Neuronal stem cell (in vitro differentiated cells): ENCODE results near the gene LRRC75B.
"Not testable (repeated sequence)": the region's sequence is repeated elsewhere in the genome, so short reads cannot be mapped to it uniquely, and the experiment has no call there.

ENCODE experiments used
- DNase-seq: peaks from one replicate; pipeline ENCODE4 v3.0.0-alpha.2; 2013; ENCODE audit warnings: low spot score
- H2AFZ ChIP-seq: one replicate; pipeline ENCODE4 v1.6.1; 2013; ENCODE audit warnings: mild to moderate bottlenecking, low read length, inconsistent platforms
- H2AK5ac ChIP-seq: 2 replicates; pipeline ENCODE4 v1.6.1; 2013; ENCODE audit warnings: low read depth, mild to moderate bottlenecking, inconsistent platforms, low read length, moderate library complexity, mixed read lengths
- H2BK120ac ChIP-seq: 2 replicates; pipeline ENCODE4 v1.6.1; 2013; ENCODE audit warnings: low read depth, mild to moderate bottlenecking, inconsistent platforms, low read length, moderate library complexity, mixed read lengths
- H2BK12ac ChIP-seq: one replicate; pipeline ENCODE4 v1.6.1; 2013; ENCODE audit warnings: low read length, inconsistent platforms
- H2BK15ac ChIP-seq: 2 replicates; pipeline ENCODE4 v1.6.1; 2013; ENCODE audit warnings: mild to moderate bottlenecking, low read length, inconsistent platforms, mixed read lengths
- H2BK5ac ChIP-seq: one replicate; pipeline ENCODE4 v1.6.1; 2013; ENCODE audit warnings: inconsistent platforms, mild to moderate bottlenecking, low read length, moderate library complexity
- H3K14ac ChIP-seq: one replicate; pipeline ENCODE4 v1.6.1; 2013; ENCODE audit warnings: low read length, inconsistent platforms
- H3K18ac ChIP-seq: 2 replicates; pipeline ENCODE4 v1.6.1; 2013; ENCODE audit warnings: low read length, inconsistent platforms
- H3K23ac ChIP-seq: 2 replicates; pipeline ENCODE4 v1.6.1; 2013; ENCODE audit warnings: low read depth, mild to moderate bottlenecking, mixed read lengths, low read length, inconsistent platforms; ENCODE audit not compliant: poor library complexity
- H3K27ac ChIP-seq: replicated peaks from 3 replicates; pipeline ENCODE4 v1.5.1; 2013; ENCODE audit warnings: low read length, inconsistent platforms
- H3K27me3 ChIP-seq, 3 experiments: 2 replicates each; pipeline ENCODE4 v1.6.1; 2013; ENCODE audit warnings: low read length in 3 of 3, mild to moderate bottlenecking in 2 of 3, inconsistent platforms in 1 of 3, low read depth in 1 of 3, mixed read lengths in 1 of 3, moderate library complexity in 1 of 3; ENCODE audit not compliant: control insufficient read depth in 3 of 3, insufficient read depth in 3 of 3
- H3K36me3 ChIP-seq, 2 donors: replicated peaks in 1 of 2; 2 replicates each; pipeline ENCODE4 v1.6.1; 2013; ENCODE audit warnings: low read length in 2 of 2; ENCODE audit not compliant: control insufficient read depth in 2 of 2, insufficient read depth in 2 of 2
- H3K4ac ChIP-seq: 2 replicates; pipeline ENCODE4 v1.6.1; 2013; ENCODE audit warnings: inconsistent platforms, mild to moderate bottlenecking, low read length, moderate library complexity
- H3K4me1 ChIP-seq, 2 donors: 1 replicate in 1 of 2; 2 replicates in 1 of 2; pipeline ENCODE4 v1.6.1; 2013; ENCODE audit warnings: low read length in 2 of 2, low read depth in 1 of 2; ENCODE audit not compliant: control insufficient read depth in 2 of 2, insufficient read depth in 1 of 2
- H3K4me2 ChIP-seq: one replicate; pipeline ENCODE4 v1.6.1; 2013; ENCODE audit warnings: mild to moderate bottlenecking, low read length, inconsistent platforms; ENCODE audit not compliant: insufficient read depth, poor library complexity, severe bottlenecking
- H3K4me3 ChIP-seq, 2 donors: 2 replicates each; pipeline ENCODE4 v1.5.1; 2013; ENCODE audit warnings: low read length in 2 of 2, mild to moderate bottlenecking in 2 of 2, inconsistent platforms in 1 of 2, moderate library complexity in 1 of 2
- H3K79me1 ChIP-seq: one replicate; pipeline ENCODE4 v1.6.1; 2013; ENCODE audit warnings: low read depth, mild to moderate bottlenecking, inconsistent platforms, low read length, moderate library complexity
- H3K9ac ChIP-seq: one replicate; pipeline ENCODE4 v1.6.1; 2013; ENCODE audit warnings: mild to moderate bottlenecking, low read depth, low read length, inconsistent platforms; ENCODE audit not compliant: poor library complexity
- H3K9me3 ChIP-seq, 2 donors: replicated peaks in 1 of 2; 2 replicates each; pipeline versions ENCODE3 to v1.6.1; 2013; ENCODE audit warnings: low read length in 2 of 2, mild to moderate bottlenecking in 2 of 2, inconsistent platforms in 1 of 2, low read depth in 1 of 2, mixed read lengths in 1 of 2, moderate library complexity in 1 of 2; ENCODE audit not compliant: control insufficient read depth in 2 of 2, insufficient read depth in 1 of 2
- H4K8ac ChIP-seq: one replicate; pipeline ENCODE4 v1.6.1; 2013; ENCODE audit warnings: low read depth, mild to moderate bottlenecking, inconsistent platforms, low read length, moderate library complexity
- H4K91ac ChIP-seq: one replicate; pipeline ENCODE4 v1.6.1; 2013; ENCODE audit warnings: low read length, low read depth, mild to moderate bottlenecking, inconsistent platforms; ENCODE audit not compliant: poor library complexity
- WGBS, 2 donors: extraction: QIAGEN DNeasy Blood & Tissue Kit; methylation state at CpG; one replicate each; pipeline ENCODE4 v1.1.7; 2013; ENCODE audit warnings: missing lambda C conversion rate in 2 of 2, mixed read lengths in 1 of 2; ENCODE audit not compliant: insufficient read length in 2 of 2, insufficient replicate concordance in 1 of 2; ENCODE audit errors: extremely low coverage in 2 of 2; 5-methylcytosine and 5-hydroxymethylcytosine counted together

Gene LRRC75B

DNA sequence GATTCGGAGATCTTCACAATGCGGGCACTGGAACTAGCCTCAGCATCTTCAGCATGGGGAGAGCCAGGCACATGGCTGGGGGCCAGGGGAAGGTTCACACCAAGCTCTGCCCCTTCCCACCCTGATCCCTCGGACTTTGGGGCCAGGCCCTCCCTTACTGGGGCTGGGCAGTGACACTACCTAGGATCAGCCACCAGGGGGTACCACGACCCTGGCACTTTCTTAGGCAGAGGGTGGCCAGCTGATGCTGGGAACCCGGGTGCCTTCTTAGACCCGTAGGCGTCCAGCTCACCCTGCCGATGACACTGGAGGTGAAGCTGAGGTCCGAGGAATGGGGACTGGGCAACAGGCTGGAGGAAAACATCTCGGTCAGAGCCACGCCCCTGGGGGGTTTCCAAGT is 36.2 kb upstream of the LRRC75B start:
- WGBS, 2 donors, result no CpG with 5 or more reads among the region's 11 CpGs
- H3K79me1 ChIP-seq, H3K4me2 ChIP-seq: not testable (repeated sequence)

DNA sequence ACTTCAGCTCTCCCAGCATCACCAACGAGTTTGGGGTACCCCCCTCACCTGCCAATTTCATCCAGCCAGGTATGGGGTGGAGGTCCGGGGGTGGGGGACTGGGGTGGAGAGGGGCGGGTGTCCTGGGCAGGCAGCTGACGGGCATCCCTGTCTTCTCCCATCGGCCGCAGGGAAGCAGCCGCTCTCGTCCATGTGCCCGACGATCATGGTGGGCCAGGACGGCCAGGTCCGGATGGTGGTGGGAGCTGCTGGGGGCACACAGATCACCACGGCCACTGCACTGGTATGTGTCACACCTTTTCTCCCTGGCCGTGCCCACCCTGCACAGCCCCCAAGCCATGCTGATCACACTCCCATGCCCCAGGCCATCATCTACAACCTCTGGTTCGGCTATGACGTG is 35.0 kb upstream of the LRRC75B start:
- DNase-seq, H3K9ac ChIP-seq: not testable (repeated sequence)
- WGBS, 2 donors, result no CpG with 5 or more reads among the region's 16 CpGs

More for the DNA sequence above, 36.2 kb upstream of the LRRC75B start:
- not testable (repeated sequence) for H2BK120ac ChIP-seq, H2AFZ ChIP-seq, H3K27me3 ChIP-seq, H3K27ac ChIP-seq, H3K4ac ChIP-seq, H2BK15ac ChIP-seq, H3K18ac ChIP-seq, H3K23ac ChIP-seq, H3K4me3 ChIP-seq, H3K9ac ChIP-seq, H2BK12ac ChIP-seq, H4K8ac ChIP-seq, H3K9me3 ChIP-seq, H2BK5ac ChIP-seq, H2AK5ac ChIP-seq, H4K91ac ChIP-seq, DNase-seq, H3K36me3 ChIP-seq, H3K14ac ChIP-seq
- peaks cover 0 to 15% of the 10 kb centered on the region in 2 donors for H3K4me1 ChIP-seq

DNA sequence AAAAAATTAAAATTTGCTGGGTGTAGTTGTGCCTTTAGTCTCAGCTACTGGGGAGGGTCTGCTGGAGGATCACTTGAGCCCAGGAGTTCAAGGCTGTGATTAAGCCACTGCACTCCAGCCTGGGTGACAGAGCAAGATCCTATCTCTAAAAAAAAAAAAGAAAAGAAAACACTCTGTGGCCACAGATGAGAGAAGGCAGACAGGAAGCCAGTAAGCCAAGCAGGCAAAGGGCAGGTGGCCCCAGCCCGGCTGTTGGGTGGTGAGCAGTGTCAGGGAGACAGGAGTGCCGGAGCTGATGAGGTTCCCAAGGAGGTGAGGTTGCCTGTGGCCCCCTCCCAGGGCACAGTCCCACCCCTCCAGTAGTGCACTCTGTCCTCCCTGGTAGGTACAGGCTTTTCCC is 29.7 kb upstream of the LRRC75B start:
- H3K18ac ChIP-seq, H2BK5ac ChIP-seq, H2BK15ac ChIP-seq, H2BK12ac ChIP-seq, H3K27me3 ChIP-seq, H3K9ac ChIP-seq, H3K79me1 ChIP-seq, H3K4me3 ChIP-seq, DNase-seq, H2AFZ ChIP-seq, H3K23ac ChIP-seq, H2AK5ac ChIP-seq, H3K14ac ChIP-seq, H4K91ac ChIP-seq, H3K4me1 ChIP-seq, H3K4ac ChIP-seq, H4K8ac ChIP-seq, H3K36me3 ChIP-seq, H3K9me3 ChIP-seq, H2BK120ac ChIP-seq, H3K4me2 ChIP-seq, H3K27ac ChIP-seq: not testable (repeated sequence)
- no CpG with 5 or more reads among the region's 2 CpGs for WGBS, 2 donors

More for the DNA sequence above, 35.0 kb upstream of the LRRC75B start:
- H3K18ac ChIP-seq, H4K8ac ChIP-seq, H3K27ac ChIP-seq, H2AFZ ChIP-seq, H3K9me3 ChIP-seq, H4K91ac ChIP-seq, H2BK5ac ChIP-seq, H3K4me3 ChIP-seq, H3K4me2 ChIP-seq, H2BK15ac ChIP-seq, H3K4ac ChIP-seq, H2BK120ac ChIP-seq, H2BK12ac ChIP-seq, H3K23ac ChIP-seq, H3K79me1 ChIP-seq, H3K27me3 ChIP-seq, H3K36me3 ChIP-seq, H3K14ac ChIP-seq, H3K4me1 ChIP-seq, H2AK5ac ChIP-seq: not testable (repeated sequence)

DNA sequence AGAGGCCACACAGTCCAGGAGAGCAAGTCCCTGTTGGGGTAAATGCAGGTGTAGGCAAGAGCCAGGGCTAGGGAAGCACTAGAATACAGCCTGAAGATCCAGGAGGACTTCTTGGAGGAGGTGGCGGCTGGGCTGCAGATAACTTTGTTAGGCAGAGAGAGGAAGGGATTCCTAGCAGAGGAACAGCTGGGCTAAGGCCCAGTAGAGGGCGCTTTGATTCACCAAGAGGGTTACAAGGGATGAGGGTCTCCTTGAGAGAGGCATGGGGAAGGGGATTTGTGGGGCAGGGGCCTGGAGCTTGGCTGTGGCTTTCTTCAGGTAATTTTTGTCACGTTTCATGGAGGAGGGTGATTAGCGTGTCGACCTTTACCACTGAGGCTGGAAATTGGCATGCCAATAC is 28.4 kb upstream of the LRRC75B start:
- H3K36me3 ChIP-seq, H3K4me3 ChIP-seq, H3K4me1 ChIP-seq, H3K27me3 ChIP-seq, H2BK5ac ChIP-seq, H3K4me2 ChIP-seq, H3K18ac ChIP-seq, H4K91ac ChIP-seq, H3K9ac ChIP-seq, H2AFZ ChIP-seq, H3K14ac ChIP-seq, H3K27ac ChIP-seq, H3K4ac ChIP-seq, H4K8ac ChIP-seq, H2BK12ac ChIP-seq, H2AK5ac ChIP-seq, H2BK15ac ChIP-seq, H3K79me1 ChIP-seq, H2BK120ac ChIP-seq, H3K9me3 ChIP-seq, H3K23ac ChIP-seq, DNase-seq: not testable (repeated sequence)
- WGBS, 2 donors, result no CpG with 5 or more reads among the region's 5 CpGs
